Measurements from ENCODE around the gene SYT9.

DNA sequence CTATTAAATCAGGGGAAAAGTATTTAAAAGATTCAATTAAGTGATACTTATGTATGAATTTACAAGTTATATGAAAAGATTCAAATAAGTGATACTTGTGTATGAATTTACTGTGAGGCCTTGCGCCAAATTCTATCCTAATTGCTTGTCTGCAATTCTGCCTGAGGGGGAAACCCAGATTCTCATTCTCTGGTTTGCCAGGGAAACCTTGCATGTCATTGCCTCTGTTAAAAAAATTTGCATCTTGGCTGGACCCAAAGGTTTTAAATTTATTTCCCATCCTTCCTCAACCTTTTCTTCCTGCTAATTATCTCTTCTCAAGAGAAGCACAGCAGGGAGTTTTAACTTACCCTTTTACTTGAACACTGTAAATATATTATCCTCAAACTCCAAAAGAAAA lies 247.4 kb downstream of the SYT9 start:
- TF ChIP-seq CTCF (IDR thresholded peaks at IDR 0.05) (no peak), POLR2A (IDR thresholded peaks at IDR 0.05) (no peak), POLR2AphosphoS5 (IDR thresholded peaks at IDR 0.05) (no peak)

Data from prostate gland (tissue), 2 donors.